GM10847 (cell line): ENCODE measurements around the gene ENAH.

Source experiments
- POLR2A ChIP-seq: IDR thresholded peaks from 2 replicates; pipeline ENCODE4 v1.6.1; 2011; ENCODE audit not compliant: insufficient read length; ENCODE audit errors: extremely low read depth

The ENAH gene

DNA sequence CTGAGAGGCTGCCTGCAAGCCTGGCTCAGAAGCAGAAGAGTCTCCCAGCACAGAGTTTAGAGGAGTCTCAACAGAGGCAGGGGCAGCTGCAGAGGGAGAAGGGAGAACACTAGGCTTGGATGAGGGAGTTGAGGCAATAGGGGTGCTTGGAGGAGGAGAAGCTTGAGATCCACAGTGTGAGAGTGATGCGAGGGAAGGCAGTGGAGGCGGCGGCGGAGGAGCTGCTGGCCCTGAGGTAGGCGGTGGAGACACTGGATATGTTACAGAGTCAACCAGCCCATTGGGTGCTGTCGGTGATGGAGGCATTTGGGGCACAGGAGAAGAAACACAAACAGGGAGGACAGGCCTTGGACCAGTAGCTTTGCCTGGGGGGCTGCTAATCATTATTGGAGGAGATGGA is 135.7 kb downstream of the ENAH start:
- no peak for TF ChIP-seq POLR2A

GRCh38 chr1:225514671-225515081 is 138.2 kb downstream of the ENAH start:
- no peak for TF ChIP-seq POLR2A

DNA sequence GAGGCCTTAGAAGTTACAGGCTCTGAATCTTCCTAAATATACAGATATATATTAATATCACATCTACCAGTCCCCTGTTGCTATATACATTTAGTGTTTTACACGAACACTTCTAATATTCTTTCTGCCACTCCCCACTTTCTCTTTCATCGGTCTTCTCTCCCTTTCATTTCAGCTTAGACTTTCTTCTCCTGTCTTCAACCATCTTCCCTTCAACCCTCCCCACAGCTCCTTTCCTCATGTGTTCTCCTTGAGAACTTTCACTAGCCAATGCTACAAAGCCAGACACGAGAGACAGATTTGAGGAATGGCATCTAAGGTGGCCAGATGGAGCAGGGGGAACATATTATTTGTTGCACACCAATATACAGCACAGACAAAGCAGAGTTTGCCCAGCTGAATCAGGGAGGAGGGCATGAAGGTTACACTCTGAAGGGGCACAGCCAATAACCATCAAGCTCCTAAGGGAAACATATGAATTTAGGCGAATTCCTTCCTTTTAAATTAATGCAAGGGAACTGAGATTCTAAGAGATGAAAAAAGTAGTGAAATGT is 141.0 kb downstream of the ENAH start:
- no peak for TF ChIP-seq POLR2A

GRCh38 chr1:225509770-225510169 is 143.2 kb downstream of the ENAH start:
- TF ChIP-seq POLR2A, result no peak

- no peak for TF ChIP-seq POLR2A
Measured at GRCh38 chr1:225509376-225509707, 143.6 kb downstream of the ENAH start.

GRCh38 chr1:225508538-225509375 is 144.2 kb downstream of the ENAH start:
- TF ChIP-seq POLR2A, result no peak

DNA sequence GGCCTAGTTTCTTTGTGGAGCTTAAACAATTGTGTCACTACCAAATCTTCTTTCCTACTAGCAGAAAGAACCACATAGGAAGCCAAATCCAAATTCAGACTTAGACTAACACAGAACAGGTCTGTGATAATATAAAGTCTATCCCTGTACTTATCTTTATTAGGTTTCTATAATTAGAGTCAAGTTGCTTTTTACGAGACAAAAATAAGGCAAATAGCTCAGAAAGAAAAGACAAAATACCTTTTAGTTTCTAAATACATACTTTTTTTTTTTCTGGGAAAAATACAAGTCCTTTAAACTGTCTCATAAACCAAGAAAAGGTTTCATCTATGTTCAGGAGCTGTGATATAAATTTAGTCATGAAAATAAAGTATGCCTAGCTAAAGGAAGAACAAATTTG is 146.2 kb downstream of the ENAH start:
- no peak for TF ChIP-seq POLR2A

- TF ChIP-seq POLR2A, result no peak
Measured at GRCh38 chr1:225504776-225505175, 148.1 kb downstream of the ENAH start.

DNA sequence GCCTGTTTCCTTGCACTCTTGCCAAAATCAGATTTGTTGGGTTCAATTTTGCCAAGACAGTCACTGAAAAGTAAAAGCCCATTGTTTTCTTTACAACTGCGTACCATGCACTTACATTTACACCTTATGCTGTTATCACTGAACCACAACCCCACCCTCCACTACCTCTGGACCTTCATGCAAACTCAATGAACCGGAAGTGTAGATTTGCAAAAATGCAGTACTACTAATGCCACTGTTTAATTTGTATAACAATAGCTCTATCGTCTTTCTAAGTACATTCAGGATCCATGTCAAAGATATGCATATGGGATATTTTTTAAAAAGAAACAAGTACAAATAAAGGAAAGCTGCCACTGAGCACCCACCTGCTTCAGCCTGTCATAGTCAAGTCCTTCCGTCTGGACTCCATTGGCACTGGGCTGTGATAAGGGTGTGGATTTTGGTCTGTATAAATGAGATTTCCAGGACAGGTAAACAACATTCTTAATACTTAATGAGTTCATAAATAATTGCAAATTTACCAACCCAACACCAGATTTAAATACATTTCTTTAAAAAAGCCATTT is 152.2 kb downstream of the ENAH start:
- TF ChIP-seq POLR2A, result no peak

DNA sequence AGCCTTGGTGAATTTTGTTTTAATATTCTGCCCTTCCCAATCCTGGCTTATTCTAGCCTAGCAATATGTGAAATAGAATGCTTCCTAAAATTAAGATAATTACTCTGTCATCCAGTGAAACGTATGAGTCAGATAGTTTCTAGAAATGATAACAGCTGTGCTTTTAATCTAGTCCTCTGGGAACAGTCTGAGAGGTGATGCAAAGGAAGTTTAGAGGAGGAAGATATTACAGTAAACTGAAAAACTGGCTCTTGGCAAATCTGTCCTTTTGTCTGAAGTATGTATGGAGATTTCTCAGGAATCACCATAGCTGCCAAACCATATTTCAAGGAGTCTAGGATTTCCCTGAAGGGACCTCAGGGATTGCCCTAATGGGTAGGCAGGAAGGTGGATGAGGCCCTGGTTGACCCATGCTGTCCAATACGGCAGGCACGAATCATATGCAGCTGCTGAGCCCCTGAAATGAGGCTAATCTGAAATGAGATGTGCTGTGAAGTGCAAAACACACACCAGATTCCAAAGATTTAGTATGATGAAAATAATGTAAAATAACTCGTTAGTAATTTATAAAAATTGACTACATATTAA is 154.3 kb downstream of the ENAH start:
- TF ChIP-seq POLR2A, result no peak

GRCh38 chr1:225494789-225495359 is 158.0 kb downstream of the ENAH start:
- no peak for TF ChIP-seq POLR2A

GRCh38 chr1:225493591-225494246 is 159.2 kb downstream of the ENAH start:
- no peak for TF ChIP-seq POLR2A

GRCh38 chr1:225488676-225489075 is 164.2 kb downstream of the ENAH start:
- no peak for TF ChIP-seq POLR2A

DNA sequence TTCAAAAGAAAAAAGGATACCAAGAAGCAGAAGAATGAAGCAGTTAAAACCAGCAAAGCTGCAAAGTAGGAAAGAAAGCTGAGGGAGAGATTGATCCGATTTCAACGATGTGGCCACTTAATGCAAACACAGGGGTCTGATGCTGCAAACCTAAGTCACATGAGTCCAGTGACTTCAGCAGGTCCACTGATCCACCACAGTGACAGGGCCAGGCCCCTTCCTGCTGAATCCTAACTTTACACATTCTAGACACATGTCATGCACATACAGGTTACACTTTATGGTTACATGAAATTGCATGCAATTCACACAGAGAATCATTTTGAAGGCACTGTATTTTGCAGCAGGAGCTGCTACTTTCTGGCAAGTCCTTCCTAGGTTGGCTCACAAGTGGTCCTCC is 166.1 kb downstream of the ENAH start:
- no peak for TF ChIP-seq POLR2A

DNA sequence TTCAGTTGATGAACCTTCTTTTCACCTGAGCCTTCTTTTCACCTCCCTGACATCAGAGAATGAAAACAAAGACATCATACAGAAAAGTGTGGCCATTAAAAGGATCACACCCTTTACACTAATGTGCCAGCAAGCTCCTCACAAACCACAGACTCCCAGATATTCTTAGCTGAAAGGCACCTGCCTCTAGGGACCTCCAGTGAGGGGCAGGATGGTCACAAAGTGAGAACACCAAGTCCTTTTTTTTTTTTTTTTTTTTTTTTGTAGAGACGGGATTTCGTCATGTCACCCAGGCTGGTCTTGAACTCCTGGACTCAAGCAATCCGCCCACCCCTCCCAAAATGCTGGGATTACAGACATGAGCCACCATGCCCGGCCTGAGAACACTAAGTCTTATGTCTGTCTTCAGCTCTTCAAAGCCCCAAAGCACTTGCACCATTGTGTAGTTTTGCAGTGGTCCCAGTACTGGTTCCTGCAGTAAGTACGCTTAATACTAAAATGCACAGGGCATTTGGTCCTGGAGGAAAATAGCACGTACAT is 166.9 kb downstream of the ENAH start:
- no peak for TF ChIP-seq POLR2A
